ENCODE measurements around the gene TAF11L14.
"Not testable (repeated sequence)": the region's sequence is repeated elsewhere in the genome, so short reads cannot be mapped to it uniquely, and the experiment has no call there.

The TAF11L14 gene

DNA sequence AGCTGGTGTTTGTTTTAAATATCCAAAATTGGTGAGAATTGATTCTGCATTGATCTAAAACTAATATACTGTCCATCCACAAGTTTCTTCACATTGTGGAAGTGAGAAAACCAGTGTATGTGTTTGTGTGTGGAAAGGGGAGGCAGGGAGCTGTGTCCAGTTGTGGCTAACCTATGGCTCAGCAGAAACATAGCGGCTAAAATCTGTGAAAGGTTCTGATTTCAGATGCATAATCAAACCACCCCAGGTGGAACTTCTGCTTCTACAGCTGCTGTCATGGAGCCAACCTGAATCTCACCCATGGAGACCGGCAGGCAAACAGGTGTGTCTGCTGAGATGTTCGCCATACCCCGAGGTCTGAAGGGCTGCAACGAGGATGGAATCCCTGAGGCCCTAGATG is at the start of gene TAF11L14:
TAF11L14 (plus strand) TSS at position 301 of the 400 bp plus-strand sequence.
- no peak for DNase-seq

GRCh38 chr5:17585658-17586057 is 48.6 kb upstream of the TAF11L14 start, which contains the start of gene TAF11L7:
Gene TAF11L7, minus strand, starts transcription at chr5:17585758.
- not testable (repeated sequence) for DNase-seq

DNA sequence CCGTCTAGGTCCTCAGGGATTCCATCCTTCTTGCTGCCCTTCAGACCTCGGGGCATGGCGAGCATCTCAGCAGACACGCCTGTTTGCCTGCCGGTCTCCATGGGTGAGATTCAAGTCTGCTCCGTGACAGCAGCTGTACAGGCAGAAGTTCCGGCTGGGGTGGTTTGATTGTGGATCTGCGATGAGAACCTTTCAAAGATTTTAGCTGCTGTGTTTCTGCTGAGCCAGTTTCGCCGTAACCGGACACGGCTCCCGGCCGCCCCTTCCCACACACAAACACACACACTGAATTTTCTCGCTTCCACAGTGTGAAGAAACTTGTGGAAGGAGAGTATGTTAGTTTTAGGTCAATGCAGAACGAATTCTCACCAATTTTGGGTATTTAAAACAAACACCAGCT is 43.4 kb upstream of the TAF11L14 start, which contains the start of gene TAF11L8:
TAF11L8 (minus strand) TSS at position 101 of the 400 bp plus-strand sequence.
- not testable (repeated sequence) for DNase-seq

DNA sequence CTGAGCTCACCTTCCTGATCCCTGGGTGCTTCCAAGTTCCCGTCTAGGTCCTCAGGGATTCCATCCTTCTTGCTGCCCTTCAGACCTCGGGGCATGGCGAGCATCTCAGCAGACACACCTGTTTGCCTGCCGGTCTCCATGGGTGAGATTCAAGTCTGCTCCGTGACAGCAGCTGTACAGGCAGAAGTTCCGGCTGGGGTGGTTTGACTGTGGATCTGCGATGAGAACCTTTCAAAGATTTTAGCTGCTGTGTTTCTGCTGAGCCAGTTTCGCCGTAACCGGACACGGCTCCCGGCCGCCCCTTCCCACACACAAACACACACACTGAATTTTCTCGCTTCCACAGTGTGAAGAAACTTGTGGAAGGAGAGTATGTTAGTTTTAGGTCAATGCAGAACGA is 40.0 kb upstream of the TAF11L14 start, which contains the start of gene TAF11L9:
TAF11L9 (minus strand) TSS at position 140 of the 400 bp plus-strand sequence.
- not testable (repeated sequence) for DNase-seq

GRCh38 chr5:17597728-17598127 is 36.5 kb upstream of the TAF11L14 start, which contains the start of gene TAF11L10:
Gene TAF11L10, minus strand, starts transcription at chr5:17597828.
- not testable (repeated sequence) for DNase-seq

- not testable (repeated sequence) for DNase-seq
Measured at GRCh38 chr5:17603880-17604279, 30.4 kb upstream of the TAF11L14 start, which contains the start of gene TAF11L11. Gene TAF11L11, plus strand, starts transcription at chr5:17604183.

DNA sequence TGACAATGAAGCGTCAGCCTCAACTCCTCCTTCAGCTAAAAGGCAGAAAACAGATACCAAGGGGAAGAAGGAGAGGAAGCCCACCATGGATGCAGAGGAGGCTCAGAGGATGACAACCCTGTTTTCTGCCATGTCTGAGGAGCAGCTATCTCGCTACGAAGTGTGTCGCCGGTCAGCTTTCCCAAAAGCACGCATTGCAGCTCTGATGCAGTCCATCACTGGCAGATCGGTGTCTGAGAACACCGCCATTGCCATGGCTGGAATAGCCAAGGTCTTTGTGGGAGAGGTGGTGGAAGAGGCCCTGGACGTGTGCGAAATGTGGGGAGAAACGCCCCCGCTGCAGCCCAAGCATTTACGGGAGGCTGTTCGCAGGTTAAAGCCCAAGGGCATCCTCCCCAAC is 29.3 kb upstream of the TAF11L14 start:
- no peak for DNase-seq

DNA sequence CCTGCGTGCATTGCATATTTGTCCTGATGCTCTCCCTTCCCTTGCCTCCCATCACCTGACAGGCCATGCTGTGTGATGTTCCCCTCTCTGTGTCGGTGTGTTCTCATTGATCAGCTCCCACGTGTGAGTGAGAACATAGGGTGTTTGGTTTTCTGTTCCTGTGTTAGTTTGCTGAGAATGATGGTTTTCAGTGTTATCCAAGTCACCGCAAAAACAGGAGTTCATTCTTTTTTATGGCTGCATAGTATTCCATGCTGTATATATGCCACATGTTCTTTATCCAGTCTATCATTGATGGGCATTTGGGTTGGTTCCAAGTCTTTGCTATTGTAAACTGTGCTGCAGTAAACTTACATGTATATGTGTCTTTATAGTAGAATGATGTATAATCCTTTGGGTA is 26.8 kb upstream of the TAF11L14 start:
- not testable (repeated sequence) for DNase-seq

GRCh38 chr5:17610092-17610491 is 24.2 kb upstream of the TAF11L14 start, which contains the start of gene TAF11L12:
Gene TAF11L12, plus strand, starts transcription at chr5:17610392.
- not testable (repeated sequence) for DNase-seq

DNA sequence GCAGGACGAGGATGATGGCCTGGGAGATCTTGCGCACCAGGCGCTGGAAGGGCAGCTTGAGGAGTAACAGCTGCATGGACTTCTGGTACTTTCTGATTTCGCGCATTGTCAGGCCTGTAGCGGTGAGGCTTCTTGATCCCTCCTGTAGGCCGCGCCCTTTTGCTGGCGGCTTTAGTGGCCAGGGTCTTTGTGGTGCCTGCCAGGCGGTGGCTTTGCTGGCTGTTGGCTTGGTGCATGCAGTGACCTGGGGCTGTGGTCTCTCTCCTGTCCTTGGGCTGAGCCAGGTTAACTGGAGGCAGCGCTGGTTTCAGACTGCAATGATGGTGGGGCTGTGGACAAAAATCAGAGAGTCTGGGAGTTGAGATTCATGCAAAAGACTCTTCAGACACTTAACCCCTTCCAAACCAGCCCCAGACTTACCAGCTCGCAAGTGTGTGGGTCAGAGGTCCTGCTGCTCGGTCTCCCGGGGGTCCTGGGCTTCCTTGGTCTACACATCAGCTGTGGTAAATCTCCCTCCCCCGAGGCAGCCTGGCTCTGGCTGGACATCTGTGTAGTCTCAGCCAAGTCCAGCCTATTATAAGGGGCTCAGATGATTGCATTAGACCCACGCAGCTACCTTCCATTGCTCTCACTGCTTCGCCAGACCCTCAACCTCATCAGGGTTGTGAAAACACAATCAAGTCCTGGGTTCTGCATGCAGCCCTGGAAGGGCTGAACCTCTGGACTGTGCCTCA is 19.2 kb upstream of the TAF11L14 start:
- DNase-seq = no peak

- no peak for DNase-seq
Measured at GRCh38 chr5:17619354-17619753, 14.9 kb upstream of the TAF11L14 start.

- DNase-seq = no peak
Measured at GRCh38 chr5:17620627-17621026, 13.6 kb upstream of the TAF11L14 start.

DNA sequence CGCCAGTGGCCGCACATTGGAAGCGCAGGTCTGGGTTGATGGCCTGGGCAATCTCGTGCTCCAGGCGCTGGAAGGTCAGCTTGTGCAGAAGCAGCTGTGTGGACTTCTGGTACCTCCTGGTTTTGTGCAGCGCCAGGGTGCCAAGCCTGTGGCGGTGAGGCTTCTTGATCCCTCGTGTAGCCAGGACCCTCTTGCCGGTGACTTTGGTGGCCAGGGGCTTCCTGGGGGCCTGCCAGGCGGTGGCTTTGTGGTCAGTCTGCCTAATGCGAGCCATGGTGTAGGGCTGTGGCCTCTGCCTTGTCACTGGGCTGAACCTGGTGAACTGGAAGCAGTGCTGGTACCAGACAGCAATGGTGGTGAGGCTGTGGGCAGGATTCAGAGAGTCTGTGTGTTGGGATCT is 8.6 kb upstream of the TAF11L14 start:
- DNase-seq = no peak

- not testable (repeated sequence) for DNase-seq
Measured at GRCh38 chr5:17631788-17632187, 2.5 kb upstream of the TAF11L14 start, which contains the start of gene TAF11L13. Gene TAF11L13, plus strand, starts transcription at chr5:17632088.

- DNase-seq = not testable (repeated sequence)
Measured at GRCh38 chr5:17649232-17649631, 15.0 kb downstream of the TAF11L14 start.

- not testable (repeated sequence) for DNase-seq
Measured at GRCh38 chr5:17655201-17655759, 21.0 kb downstream of the TAF11L14 start.

DNA sequence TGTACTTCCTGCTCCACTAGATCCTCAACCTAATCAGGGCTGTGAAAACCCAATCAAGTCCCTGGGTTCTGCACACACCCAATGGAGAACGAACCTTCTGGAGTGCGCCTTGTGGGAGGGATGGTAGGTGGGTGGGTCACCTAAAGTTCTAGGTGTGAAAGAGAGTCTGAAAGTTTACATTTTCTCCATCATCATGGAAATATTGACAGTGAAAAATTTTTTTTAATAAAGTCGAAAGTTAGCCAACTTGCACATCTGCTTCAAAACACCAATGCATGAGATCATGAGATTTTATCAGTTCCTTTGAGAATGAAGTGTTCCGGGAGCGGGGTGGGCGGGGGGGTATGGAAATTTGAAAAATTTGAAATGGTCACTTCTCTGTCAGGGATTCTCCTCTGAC is 21.7 kb downstream of the TAF11L14 start:
- DNase-seq = no peak

GRCh38 chr5:17663182-17663581 is 28.9 kb downstream of the TAF11L14 start:
- no peak for DNase-seq

DNA sequence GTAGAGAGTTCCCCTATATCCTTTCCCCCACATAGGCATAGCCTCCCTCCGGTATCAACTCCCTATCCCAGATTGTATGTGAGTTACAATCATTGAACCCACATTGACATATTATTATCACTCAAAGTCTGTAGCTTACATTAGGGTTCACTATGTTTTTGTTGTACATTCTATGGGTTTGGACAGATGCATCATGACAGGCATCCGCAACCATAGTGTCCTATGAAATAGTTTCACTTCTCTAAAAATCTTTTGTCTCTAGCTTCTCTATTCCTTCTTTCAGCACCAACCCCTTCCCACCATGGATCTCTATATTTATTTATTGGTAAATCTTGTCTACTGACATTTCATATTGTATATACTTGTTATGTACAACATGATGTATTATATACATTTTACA is 31.6 kb downstream of the TAF11L14 start:
- DNase-seq = no peak

DNA sequence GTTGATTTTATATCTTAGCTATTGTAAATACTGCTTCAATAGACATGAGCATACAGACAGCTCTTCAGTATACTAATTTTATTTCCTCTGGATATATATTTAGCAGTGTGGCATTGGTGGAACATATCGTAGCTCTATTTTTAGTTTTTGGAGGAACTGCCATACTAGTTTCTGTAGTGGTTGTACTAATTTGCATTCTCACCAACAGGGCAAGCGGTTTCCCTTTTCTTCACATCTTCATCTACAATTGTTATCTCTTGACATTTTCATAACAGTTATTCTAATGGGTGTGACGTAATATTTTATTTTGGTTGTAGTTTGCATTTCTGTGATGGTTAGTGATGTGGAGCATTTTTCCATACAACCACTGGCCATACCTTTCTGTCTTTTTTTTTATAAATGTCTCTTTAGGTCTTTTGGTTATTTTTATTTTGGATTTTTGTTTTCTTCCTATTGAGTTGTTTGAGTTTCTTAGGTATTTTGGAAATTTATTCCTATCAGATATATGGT is 32.5 kb downstream of the TAF11L14 start:
- no peak for DNase-seq

DNA sequence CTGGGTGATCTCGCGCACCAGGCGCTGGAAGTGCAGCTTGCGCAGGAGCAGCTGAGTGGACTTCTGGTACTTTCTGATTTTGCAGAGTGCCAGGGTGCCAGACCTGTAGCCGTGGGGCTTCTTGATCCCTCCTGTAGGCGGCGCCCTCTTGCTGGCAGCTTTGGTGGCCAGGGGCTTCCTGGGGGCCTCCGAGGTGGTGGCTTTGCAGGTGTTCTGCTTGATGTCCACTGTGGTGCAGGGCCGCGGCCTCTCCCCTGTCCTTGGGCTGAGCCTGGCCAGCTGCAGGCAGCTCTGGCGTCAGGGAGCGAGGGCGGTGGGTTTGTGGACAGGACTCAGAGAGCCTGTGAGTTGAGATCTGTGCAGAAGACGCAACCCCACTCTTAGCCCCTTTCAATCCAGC is 36.1 kb downstream of the TAF11L14 start:
- no peak for DNase-seq

GRCh38 chr5:17678751-17679324 is 44.6 kb downstream of the TAF11L14 start:
- no peak for DNase-seq

DNA sequence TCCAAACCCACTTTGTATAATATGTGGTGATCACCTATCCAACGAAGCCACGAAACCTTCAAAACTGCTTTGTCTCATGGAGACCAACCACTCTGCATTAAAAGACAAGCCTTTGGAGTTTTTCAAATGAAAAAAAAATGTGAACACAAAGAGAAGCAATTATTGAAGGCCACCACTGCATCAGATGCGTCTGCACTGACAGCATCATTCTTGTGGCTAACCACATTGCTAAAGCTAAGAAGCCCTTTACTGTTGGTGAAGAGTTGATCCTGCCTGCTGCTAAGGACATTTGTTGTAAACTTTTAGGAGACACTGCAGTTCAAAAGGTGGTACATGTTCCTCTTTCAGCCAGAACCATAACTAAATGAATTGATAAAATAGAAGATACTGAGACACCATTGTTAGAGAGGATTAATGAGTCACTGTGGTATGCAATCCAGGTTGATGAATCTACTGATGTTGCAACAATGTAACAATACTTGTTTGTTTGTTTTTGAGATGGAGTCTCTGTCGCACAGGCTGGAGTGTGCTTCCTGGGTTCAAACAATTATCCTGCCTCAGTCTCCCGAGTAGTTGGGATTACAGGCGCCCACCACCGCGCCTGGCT is 45.4 kb downstream of the TAF11L14 start:
- no peak for DNase-seq
